ENCODE measurements around the gene NDRG4.

NDRG4 gene

DNA sequence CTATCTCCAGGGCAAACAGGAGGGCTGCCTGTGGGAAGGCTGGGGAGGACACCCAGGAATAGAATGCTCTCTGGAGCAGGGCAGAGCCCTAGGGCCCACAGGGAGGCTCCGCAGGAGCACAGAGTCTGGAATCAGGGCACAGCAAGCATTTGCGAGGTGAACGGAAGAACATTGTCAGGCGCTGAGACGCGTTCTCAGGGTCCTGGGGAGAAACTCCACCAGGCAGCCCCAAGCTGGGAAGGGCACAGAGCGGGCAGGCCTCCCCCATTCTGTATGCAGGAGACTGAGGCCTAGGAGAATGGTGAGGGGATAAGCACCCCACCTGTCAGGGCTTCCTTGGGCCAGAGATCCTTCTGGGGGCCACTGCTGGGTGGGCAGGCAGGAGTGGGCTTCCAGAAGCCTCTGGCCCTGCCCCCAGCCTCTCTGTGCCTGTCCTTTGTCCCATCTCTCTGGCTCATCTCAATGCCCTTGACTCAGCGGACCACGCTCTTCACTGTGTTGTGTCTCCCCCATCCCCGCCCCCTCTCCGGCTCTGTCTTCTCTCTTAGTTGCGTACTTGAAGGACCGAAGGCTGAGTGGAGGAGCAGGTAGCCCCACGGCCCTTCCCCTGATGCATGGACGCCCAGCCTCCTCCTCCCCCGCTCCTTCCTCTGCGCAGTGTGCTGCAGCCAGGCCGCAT lies 10.3 kb downstream of the NDRG4 start:
- no peak for DNase-seq (ENCODE audit: low read depth)

- no peak for DNase-seq (ENCODE audit: low read depth)
Observed at GRCh38 chr16:58510776-58511628, 11.1 kb downstream of the NDRG4 start.

DNA sequence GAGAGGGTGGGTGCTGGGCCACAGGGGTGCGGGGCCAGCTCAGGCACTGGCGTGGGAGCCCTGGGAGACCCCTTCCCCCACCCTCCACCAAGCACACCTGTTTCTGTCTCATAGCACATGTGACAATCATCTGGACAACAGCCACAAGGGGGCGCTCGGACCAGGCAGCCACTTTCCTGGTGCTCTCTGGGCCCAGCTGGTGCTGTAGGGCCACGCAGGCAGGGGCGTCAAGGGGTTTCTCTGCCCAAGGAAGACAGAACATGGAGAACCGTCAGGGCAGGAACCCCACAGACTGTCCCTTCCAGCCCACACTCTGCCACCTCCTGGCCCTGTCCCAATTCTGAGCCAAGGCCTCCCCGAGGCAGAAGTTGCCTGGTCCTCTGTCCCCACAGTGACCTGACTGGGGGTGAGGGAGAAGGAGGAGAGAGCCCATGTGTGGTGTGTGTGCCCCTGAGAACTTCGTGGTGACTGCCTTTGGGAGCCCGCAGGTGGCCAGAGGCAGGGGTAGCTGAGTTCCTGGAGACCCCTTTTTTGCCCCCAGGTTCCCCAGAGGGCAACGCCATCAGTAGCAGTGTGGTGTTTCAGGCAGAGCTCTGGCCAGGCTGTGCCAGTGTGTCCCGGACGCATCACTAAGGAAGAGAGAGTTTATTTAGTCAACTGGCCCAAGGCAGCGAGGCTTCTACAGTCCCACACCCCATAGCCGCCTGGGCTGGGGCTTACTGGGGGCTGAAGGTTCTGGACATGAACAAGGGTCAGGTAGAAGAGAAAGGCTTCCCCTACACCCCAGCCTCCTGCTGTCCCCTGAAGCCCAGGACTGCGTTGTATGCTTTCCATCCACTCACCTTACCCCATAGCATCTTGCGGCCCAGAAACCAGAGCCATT lies 12.2 kb downstream of the NDRG4 start:
- peak; percentile 74 for DNase-seq (ENCODE audit: low read depth)

DNA sequence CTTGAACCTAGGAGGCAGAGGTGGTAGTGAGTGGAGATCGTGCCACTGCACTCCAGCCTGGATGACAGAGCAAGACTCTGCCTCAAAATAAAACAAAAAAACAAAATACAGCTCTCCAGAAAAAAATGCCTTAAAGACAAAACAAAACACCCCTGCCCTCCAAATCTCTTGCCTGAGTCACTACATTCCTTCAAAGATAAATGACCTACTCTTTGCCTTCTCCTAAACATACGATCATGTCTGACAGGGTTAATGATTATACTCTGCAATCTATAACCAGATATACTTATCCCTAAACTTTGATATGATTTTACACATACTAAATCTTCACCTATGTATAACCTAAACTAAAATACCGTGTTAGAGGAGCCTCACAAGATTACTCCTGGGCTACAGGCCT lies 13.9 kb downstream of the NDRG4 start:
- DNase-seq (ENCODE audit: low read depth) = no peak

GRCh38 chr16:58515125-58515870 lies 15.4 kb downstream of the NDRG4 start, which contains the start of gene SETD6:
TSS of gene SETD6 (plus strand) at chr16:58515517. CDS start at chr16:58515538, 21 bp downstream.
- peak; percentile 80 for DNase-seq (ENCODE audit: low read depth)

- peak; percentile 39 for DNase-seq (ENCODE audit: low read depth)
Observed at GRCh38 chr16:58515871-58516767, 16.2 kb downstream of the NDRG4 start.

- DNase-seq (ENCODE audit: low read depth) = no peak
Observed at GRCh38 chr16:58516768-58517107, 16.8 kb downstream of the NDRG4 start.

DNA sequence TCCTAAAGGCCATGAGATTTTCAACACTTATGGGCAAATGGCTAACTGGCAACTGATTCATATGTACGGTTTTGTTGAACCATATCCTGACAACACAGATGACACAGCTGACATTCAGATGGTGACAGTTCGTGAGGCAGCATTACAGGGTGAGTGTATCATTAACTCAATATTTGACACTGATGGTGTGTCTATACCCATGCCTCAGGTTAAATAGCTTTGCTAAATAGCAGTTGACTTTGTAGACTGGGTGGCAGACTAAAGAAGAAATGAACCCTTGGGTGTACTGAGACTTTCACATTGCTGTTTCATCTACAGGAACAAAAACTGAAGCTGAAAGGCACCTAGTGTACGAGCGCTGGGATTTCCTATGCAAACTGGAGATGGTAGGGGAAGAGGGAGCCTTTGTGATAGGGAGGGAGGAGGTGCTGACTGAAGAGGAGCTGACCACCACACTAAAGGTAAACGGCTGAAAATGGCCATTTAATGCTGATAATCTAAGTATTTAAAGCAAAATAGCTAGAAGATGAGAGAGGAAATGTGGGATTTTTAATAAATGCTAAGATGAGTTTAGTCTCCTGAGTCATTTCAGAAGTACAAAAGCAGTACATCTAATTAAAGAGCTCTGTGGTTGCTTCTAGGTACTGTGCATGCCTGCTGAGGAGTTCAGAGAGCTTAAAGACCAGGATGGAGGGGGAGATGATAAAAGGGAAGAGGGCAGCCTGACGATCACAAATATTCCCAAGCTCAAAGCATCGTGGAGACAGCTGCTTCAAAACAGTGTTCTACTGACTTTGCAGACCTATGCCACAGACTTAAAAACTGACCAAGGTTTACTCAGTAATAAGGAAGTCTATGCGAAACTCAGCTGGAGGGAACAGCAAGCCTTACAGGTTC lies 18.4 kb downstream of the NDRG4 start:
- no peak for DNase-seq (ENCODE audit: low read depth)

- DNase-seq (ENCODE audit: low read depth) = no peak
Observed at GRCh38 chr16:58518980-58519368, 19.0 kb downstream of the NDRG4 start.

DNA sequence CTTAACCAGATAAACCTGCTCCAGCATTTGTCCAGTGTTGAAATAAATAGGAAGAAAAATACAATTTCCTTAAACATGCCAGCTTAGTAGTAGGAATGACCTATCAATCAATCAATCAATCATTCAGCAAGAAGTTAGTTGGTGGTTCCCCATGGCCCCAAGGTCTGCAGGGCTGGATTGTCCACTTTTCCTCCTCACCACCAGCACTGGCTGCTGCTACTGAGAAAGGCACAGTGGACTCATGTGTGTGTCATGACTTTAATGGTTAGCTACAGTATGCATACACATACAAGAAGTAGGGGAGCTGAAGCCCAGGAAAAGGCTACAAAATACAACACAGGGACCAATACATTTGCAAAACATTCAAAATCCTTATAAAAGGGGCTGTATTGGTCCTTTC lies 19.8 kb downstream of the NDRG4 start:
- no peak for DNase-seq (ENCODE audit: low read depth)

- DNase-seq (ENCODE audit: low read depth) = no peak
Observed at GRCh38 chr16:58530179-58530578, 30.2 kb downstream of the NDRG4 start.

GRCh38 chr16:58532414-58532813 lies 32.5 kb downstream of the NDRG4 start:
- DNase-seq (ENCODE audit: low read depth) = no peak

GRCh38 chr16:58533751-58534470 lies 34.0 kb downstream of the NDRG4 start:
- DNase-seq (ENCODE audit: low read depth) = no peak

DNA sequence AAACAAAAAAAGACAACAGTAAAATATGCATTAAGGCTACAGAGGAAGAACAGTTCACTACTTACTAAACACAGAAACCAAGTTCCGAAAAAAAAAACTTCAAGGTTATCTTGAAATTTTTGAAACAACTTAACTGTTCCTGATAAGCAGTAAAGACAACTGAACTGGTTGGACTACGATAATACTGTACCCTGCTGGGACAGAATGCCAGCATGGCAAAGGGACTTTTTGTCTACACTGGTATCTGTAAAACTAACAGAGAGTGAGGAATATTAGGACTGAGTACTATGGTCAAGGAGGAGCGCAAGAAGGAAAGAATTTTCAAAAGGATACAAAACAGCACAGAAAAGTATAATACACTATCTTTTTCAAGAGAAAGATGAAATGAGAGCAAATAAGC lies 35.2 kb downstream of the NDRG4 start:
- DNase-seq (ENCODE audit: low read depth) = no peak

DNA sequence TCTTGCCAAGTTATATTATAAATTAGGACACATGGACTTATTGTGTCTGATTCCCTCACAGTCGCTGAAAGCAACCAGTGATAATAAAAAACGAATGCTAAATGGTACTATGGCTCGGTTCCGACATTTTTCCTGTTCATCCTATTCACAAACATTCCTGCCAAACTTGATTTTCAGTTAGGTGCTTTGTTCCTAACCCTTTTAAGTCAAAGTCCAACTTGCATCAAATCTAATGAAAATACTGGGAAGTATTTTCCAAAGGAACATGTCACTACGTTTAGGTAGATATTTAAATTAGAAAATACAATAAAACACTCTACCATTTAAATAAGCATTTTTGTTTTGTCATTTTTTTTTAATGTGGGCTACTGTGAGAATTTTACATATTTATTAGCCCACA lies 36.3 kb downstream of the NDRG4 start:
- no peak for DNase-seq (ENCODE audit: low read depth)

DNA sequence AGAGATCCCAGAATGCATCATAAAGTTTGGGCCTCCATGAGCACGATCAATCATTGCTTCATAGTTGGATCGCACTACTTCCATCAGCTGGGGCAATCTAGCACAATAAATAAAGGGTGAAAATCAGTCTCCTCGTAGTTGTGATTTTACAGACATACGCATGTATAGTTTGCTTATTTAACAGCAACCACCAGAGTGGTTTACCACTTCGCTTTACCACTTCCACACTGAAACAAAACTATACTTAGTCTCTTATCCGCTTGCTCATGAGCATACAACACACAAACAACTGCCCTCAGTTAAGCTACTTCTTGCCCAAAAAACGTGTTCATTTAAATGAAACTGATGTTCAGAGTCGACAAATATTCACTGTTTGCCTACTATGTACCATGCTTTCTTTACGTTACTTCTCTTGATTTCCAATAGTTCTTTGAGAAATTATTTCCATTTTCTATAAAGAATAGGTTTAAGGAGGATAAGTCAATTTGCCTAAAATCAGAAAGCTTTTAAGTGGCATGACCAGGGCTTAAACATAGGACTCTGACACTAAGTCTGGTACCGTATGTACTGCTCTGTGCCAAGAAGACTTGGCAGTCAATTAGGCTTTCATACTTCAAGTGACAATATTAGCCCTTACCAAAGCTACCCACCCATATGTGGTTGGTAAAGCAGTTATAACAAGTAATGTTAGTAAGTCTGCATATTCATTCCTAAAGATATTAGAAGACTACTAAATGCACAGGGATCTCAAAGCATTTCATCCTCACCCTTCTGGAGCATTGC lies 37.4 kb downstream of the NDRG4 start:
- DNase-seq (ENCODE audit: low read depth) = no peak

- no peak for DNase-seq (ENCODE audit: low read depth)
Observed at GRCh38 chr16:58541711-58542110, 41.8 kb downstream of the NDRG4 start.

DNA sequence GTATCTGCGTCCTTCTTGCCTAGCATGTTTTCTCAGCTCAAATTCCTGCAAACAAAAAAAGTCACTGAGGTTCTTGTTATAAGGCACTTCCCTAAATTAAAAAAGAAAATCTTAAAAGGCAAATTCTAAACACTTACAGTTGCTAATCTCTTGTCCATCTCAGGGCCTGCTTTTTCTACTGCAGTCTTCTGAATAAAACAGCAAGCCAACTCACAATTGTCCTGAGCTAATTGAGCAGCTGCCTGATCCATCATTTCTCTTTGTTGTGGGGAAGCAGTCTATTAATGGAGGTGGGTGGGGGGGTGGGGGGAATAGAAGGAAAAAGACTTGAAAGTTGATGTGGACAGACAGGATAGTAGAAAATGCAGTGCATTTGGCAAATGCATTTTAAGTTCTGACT lies 42.3 kb downstream of the NDRG4 start:
- DNase-seq (ENCODE audit: low read depth) = no peak
